GM19043 (cell line): ENCODE results near the gene RHBDL1.

ENCODE experiments used
- ATAC-seq: cut with Tn5 transposase; IDR thresholded peaks from one replicate; pipeline ENCODE4 v1.9.1; 2021; ENCODE audit warnings: low read depth; ENCODE audit not compliant: unreplicated experiment

RHBDL1 gene

GRCh38 chr16:674968-675883 lies at the start of gene RHBDL1:
TSS of gene RHBDL1 (plus strand) at chr16:675671. CDS start at chr16:675791, 120 bp downstream.
- ATAC-seq: no peak

GRCh38 chr16:625977-626765 lies 49.3 kb upstream of the RHBDL1 start:
- no peak for ATAC-seq

GRCh38 chr16:626787-627453 lies 48.6 kb upstream of the RHBDL1 start:
- ATAC-seq: no peak

GRCh38 chr16:627454-628239 lies 47.8 kb upstream of the RHBDL1 start:
- no peak for ATAC-seq

- ATAC-seq: no peak
Observed at GRCh38 chr16:628321-629061, 47.0 kb upstream of the RHBDL1 start.

- ATAC-seq: no peak
Observed at GRCh38 chr16:629185-629832, 46.2 kb upstream of the RHBDL1 start.

GRCh38 chr16:629833-630248 lies 45.6 kb upstream of the RHBDL1 start:
- ATAC-seq: no peak

GRCh38 chr16:630249-630814 lies 45.1 kb upstream of the RHBDL1 start:
- no peak for ATAC-seq

GRCh38 chr16:630815-631405 lies 44.6 kb upstream of the RHBDL1 start, which contains the start of gene WFIKKN1:
TSS of gene WFIKKN1 (plus strand) at chr16:630985. CDS start at chr16:631254, 269 bp downstream.
- ATAC-seq: no peak

- no peak for ATAC-seq
Observed at GRCh38 chr16:631808-632358, 43.6 kb upstream of the RHBDL1 start.

- ATAC-seq: no peak
Observed at GRCh38 chr16:632486-633335, 42.8 kb upstream of the RHBDL1 start.

GRCh38 chr16:633336-634050 lies 42.0 kb upstream of the RHBDL1 start:
- ATAC-seq: no peak

GRCh38 chr16:634051-634670 lies 41.3 kb upstream of the RHBDL1 start:
- no peak for ATAC-seq

GRCh38 chr16:634996-635395 lies 40.5 kb upstream of the RHBDL1 start:
- no peak for ATAC-seq

- no peak for ATAC-seq
Observed at GRCh38 chr16:635573-636205, 39.8 kb upstream of the RHBDL1 start.
